Vagina (tissue), 2 donors: ENCODE results near the gene MARK3.

Experiments used
- POLR2A ChIP-seq, 2 donors: fragments of 450-650 bp; IDR thresholded peaks; one replicate each; pipeline ENCODE4 v1.6.1; 2017; ENCODE audit warnings: antibody characterized with exemption in 2 of 2, mild to moderate bottlenecking in 2 of 2, moderate library complexity in 2 of 2
- TF ChIP-seq, protein P1 (sequence below), 3 experiments: fragments of 450-650 bp in 2 of 3; fragments of 200-600 bp in 1 of 3; sonication (generic) in 1 of 3; IDR thresholded peaks; one replicate each; pipeline ENCODE4 v1.5.1; 2017 to 2019; ENCODE audit warnings: antibody characterized with exemption in 3 of 3, mild to moderate bottlenecking in 2 of 3, moderate library complexity in 2 of 3

DNA sequence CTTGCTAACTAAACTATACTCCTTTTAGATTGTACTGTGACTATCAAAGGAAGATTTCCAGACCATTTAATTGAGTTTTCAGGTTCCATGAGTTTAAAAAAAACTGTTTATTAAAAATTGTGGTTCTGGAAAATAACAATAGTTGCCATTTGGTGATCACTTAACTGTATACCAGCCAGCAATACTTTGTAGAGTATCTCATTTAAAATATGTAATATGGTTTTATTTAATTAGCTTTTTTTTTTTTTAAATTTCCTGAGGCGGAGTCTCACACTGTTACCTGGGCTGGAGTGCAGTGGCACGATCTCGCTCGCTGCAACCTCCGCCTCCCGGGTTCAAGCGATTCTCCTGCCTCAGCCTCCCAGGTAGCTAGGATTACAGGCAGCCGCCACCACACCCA, 7.4 kb downstream of the MARK3 start:
- no peak for TF ChIP-seq POLR2A (IDR thresholded peaks at IDR 0.05)
- TF ChIP-seq, protein P1, sequence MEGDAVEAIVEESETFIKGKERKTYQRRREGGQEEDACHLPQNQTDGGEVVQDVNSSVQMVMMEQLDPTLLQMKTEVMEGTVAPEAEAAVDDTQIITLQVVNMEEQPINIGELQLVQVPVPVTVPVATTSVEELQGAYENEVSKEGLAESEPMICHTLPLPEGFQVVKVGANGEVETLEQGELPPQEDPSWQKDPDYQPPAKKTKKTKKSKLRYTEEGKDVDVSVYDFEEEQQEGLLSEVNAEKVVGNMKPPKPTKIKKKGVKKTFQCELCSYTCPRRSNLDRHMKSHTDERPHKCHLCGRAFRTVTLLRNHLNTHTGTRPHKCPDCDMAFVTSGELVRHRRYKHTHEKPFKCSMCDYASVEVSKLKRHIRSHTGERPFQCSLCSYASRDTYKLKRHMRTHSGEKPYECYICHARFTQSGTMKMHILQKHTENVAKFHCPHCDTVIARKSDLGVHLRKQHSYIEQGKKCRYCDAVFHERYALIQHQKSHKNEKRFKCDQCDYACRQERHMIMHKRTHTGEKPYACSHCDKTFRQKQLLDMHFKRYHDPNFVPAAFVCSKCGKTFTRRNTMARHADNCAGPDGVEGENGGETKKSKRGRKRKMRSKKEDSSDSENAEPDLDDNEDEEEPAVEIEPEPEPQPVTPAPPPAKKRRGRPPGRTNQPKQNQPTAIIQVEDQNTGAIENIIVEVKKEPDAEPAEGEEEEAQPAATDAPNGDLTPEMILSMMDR (IDR thresholded peaks at IDR 0.05): no peak
